Memory B cell (primary cell): Measurements from ENCODE around the gene FAM83E.
"Not testable (repeated sequence)": the region's sequence is repeated elsewhere in the genome, so short reads cannot be mapped to it uniquely, and the experiment has no call there.

Source experiments
- ATAC-seq: fragments of 150-1000 bp; cut with Tn5 transposase; 2 replicates; pipeline ENCODE4 v1.10.0; 2021; ENCODE audit warnings: low read depth, mild to moderate bottlenecking, moderate library complexity
- DNase-seq, 2 donors: peaks; one replicate each; pipeline ENCODE4 v3.0.0; 2022; ENCODE audit warnings: low spot score in 2 of 2
- H3K27ac Mint-ChIP-seq: one replicate; pipeline ENCODE4 v1.8.0; 2022; ENCODE audit warnings: mild to moderate bottlenecking, moderate library complexity, mixed read lengths
- H3K27me3 Mint-ChIP-seq: one replicate; pipeline ENCODE4 v1.8.0; 2022; ENCODE audit warnings: mixed read lengths
- H3K36me3 Mint-ChIP-seq: one replicate; pipeline ENCODE4 v1.8.0; 2022; ENCODE audit warnings: mild to moderate bottlenecking, mixed read lengths
- H3K4me1 Mint-ChIP-seq: one replicate; pipeline ENCODE4 v1.8.0; 2022; ENCODE audit warnings: mixed read lengths
- H3K4me3 Mint-ChIP-seq: one replicate; pipeline ENCODE4 v1.8.0; 2022; ENCODE audit warnings: mild to moderate bottlenecking, moderate library complexity, mixed read lengths
- H3K9me3 Mint-ChIP-seq: one replicate; pipeline ENCODE4 v1.8.0; 2022; ENCODE audit warnings: mixed read lengths

The FAM83E gene

GRCh38 chr19:48600679-48601417 is 14.0 kb downstream of the FAM83E start:
- H3K27ac Mint-ChIP-seq: no peak overlapping the region
- no peak for DNase-seq

GRCh38 chr19:48598996-48599700 is 15.7 kb downstream of the FAM83E start:
- no peak for DNase-seq
- Mint-ChIP-seq H3K9me3 (no peaks in the 10 kb centered on the region), H3K36me3 (peaks cover 2% of the 10 kb centered on the region), H3K4me3 (no peak overlapping the region), H3K27ac (peak overlapping the region; percentile 42), H3K27me3 (peaks cover 5% of the 10 kb centered on the region), H3K4me1 (peaks cover 8% of the 10 kb centered on the region)
- ATAC-seq: no peak

More at GRCh38 chr19:48600679-48601417, 14.0 kb downstream of the FAM83E start:
- Mint-ChIP-seq H3K9me3 (no peaks in the 10 kb centered on the region), H3K4me1 (peaks cover 6% of the 10 kb centered on the region), H3K36me3 (peaks cover 2% of the 10 kb centered on the region), H3K27me3 (peaks cover 5% of the 10 kb centered on the region), H3K4me3 (no peak overlapping the region)
- ATAC-seq: no peak

DNA sequence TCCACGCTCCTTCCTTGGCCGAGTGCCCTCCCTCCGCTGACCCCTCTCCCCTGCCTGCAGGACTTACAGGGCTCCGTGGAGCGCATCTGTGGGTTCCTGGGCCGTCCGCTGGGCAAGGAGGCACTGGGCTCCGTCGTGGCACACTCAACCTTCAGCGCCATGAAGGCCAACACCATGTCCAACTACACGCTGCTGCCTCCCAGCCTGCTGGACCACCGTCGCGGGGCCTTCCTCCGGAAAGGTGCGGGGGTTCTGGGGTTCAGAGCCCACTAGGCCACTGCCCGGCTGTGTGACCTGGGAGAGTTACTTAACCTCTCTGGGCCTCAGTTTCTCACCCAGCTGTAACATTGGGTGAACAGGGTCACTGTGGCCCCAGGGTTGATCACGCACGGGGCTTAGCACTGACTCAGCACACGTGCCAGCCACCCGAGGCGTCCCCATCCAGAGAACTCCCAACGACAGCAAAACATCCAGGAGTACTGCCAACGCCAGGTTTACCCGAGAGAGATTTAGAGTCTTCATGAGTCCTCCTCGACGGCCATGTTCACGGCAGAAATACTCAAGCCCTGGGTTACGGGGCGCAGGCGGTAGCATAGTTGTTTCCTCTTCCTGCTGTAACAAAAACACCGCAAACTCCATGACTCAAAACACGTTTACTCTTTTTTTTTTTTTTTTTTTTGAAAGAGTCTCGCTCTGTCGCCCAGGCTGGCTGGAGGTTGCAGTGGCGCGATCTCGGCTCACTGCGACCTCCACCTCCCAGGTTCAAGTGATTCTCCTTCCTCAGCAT is 18.0 kb downstream of the FAM83E start:
- Mint-ChIP-seq H3K36me3 (peaks cover 2% of the 10 kb centered on the region), H3K4me3 (peak overlapping the region; percentile 68), H3K9me3 (no peaks in the 10 kb centered on the region), H3K27ac (peak overlapping the region; percentile 76), H3K27me3 (peaks cover 5% of the 10 kb centered on the region), H3K4me1 (peaks cover 11% of the 10 kb centered on the region)
- DNase-seq: peak in 1 of 2 donors; percentile 44
- ATAC-seq: peak; percentile 95

DNA sequence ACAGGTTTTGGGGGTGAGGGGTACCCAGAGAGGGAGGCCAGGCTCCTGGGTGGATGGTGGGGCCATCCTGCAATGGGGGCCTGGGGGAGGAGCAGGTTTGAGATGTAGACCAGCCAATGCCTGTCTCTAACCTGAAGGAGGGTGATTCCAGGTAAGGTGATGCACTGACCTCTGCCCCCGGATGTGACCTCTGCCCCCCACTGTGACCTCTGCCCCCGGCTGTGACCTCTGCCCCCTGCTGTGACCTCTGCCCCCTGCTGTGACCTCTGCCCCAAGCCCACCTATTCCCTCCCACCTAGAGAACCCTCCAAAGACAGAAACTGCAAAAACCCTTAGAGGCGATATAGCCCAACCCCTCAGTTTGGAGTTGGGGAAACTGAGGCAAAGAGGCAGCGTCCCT is 18.6 kb downstream of the FAM83E start:
- no peak for DNase-seq
- Mint-ChIP-seq H3K36me3 (peaks cover 2% of the 10 kb centered on the region), H3K9me3 (no peaks in the 10 kb centered on the region), H3K4me1 (peaks cover 13% of the 10 kb centered on the region), H3K4me3 (no peak overlapping the region), H3K27me3 (peaks cover 5% of the 10 kb centered on the region), H3K27ac (no peak overlapping the region)
- ATAC-seq: no peak

DNA sequence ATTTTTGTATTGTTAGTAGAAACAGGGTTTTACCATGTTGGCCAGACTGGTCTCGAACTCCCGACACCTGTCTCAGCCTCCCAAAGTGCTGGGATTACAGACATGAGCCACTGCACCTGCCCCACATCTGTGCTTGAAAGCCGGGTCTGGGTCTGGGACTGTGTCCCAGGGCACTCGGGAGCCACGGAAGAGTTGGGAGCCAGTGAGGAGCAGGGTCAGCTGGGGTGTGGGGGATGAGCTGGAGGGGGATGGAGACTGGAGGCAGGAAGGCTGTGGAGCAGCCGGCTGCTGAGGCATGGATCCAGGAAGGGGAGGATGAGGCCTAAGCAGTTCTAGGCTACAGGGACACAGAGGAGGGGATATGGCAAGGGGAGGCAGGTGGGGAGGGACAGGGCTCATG is 19.0 kb downstream of the FAM83E start:
- DNase-seq (no peak), ATAC-seq (no peak)
- peaks cover 5% of the 10 kb centered on the region for H3K27me3 Mint-ChIP-seq
- peaks cover 13% of the 10 kb centered on the region for H3K4me1 Mint-ChIP-seq
- H3K27ac Mint-ChIP-seq: no peak overlapping the region
- H3K4me3 Mint-ChIP-seq: no peak overlapping the region
- H3K9me3 Mint-ChIP-seq: no peaks in the 10 kb centered on the region
- H3K36me3 Mint-ChIP-seq: peaks cover 2% of the 10 kb centered on the region

- Mint-ChIP-seq H3K4me3 (peak overlapping the region; percentile 30), H3K4me1 (peaks cover 13% of the 10 kb centered on the region), H3K36me3 (peaks cover 2% of the 10 kb centered on the region), H3K9me3 (no peaks in the 10 kb centered on the region), H3K27me3 (peaks cover 5% of the 10 kb centered on the region), H3K27ac (no peak overlapping the region)
- no peak for DNase-seq
- no peak for ATAC-seq
Observed at GRCh38 chr19:48595171-48595570, 19.7 kb downstream of the FAM83E start.

DNA sequence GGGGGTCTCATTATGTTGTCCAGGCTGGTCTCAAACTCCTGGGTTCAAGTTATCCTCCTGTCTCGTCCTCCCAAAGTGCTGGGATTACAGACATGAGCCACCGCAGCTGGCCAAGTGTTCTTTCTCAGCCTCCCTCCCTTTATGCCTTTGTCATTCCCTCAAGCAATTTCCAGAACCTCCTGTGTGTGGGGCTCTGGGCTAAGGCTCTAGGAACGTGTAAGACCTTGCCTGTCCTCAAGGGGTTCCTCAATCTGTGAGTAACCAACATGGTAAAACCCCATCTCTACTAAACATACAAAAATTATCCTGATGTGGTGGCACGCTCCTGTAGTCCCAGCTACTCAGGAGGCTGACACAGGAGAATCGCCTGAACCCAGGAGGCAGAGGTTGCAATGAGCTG is 23.9 kb downstream of the FAM83E start:
- Mint-ChIP-seq H3K36me3 (no peaks in the 10 kb centered on the region), H3K4me3 (peak overlapping the region; percentile 5), H3K27me3 (peaks cover 3% of the 10 kb centered on the region), H3K27ac (no peak overlapping the region), H3K4me1 (peaks cover 17% of the 10 kb centered on the region), H3K9me3 (peaks cover 2% of the 10 kb centered on the region)
- no peak for DNase-seq
- no peak for ATAC-seq

- peak; percentile 91 for ATAC-seq
- peak overlapping the region; percentile 89 for H3K4me3 Mint-ChIP-seq
- peaks cover 19% of the 10 kb centered on the region for H3K4me1 Mint-ChIP-seq
- H3K9me3 Mint-ChIP-seq: peaks cover 5% of the 10 kb centered on the region
- peaks cover 4% of the 10 kb centered on the region for H3K36me3 Mint-ChIP-seq
- peaks cover 6% of the 10 kb centered on the region for H3K27me3 Mint-ChIP-seq
- peak; percentile 88 to 94 for DNase-seq
- H3K27ac Mint-ChIP-seq: peak overlapping the region; percentile 71
Observed at GRCh38 chr19:48588670-48589401, 26.0 kb downstream of the FAM83E start.

- Mint-ChIP-seq H3K36me3 (peaks cover 4% of the 10 kb centered on the region), H3K9me3 (peaks cover 5% of the 10 kb centered on the region), H3K27me3 (peaks cover 6% of the 10 kb centered on the region), H3K4me3 (no peak overlapping the region), H3K4me1 (peaks cover 16% of the 10 kb centered on the region), H3K27ac (no peak overlapping the region)
- ATAC-seq (no peak), DNase-seq (no peak)
Observed at GRCh38 chr19:48587387-48587786, 27.5 kb downstream of the FAM83E start.

DNA sequence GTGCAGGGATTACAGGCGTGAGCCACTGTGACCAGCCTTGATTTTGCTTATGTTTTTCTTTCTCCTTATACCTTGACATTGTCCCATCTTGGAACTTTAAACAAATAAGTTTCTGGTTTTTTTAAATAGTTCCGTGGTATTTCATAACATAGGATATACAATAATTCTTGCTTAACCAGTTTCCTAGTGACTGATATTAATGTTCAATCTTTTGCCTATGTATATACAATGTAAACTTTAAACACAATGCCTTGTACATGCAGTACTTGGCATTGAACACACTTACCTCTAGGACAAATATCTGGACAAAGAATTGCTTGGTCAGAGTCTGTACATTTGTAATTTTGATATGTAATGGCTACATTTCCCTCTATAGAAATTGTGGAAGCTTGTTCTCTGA is 32.7 kb downstream of the FAM83E start:
- Mint-ChIP-seq H3K36me3 (peaks cover 4% of the 10 kb centered on the region), H3K9me3 (peaks cover 3% of the 10 kb centered on the region), H3K4me3 (no peak overlapping the region), H3K4me1 (peaks cover 4% of the 10 kb centered on the region), H3K27me3 (peaks cover 3% of the 10 kb centered on the region), H3K27ac (no peak overlapping the region)
- ATAC-seq (no peak), DNase-seq (no peak)

- Mint-ChIP-seq H3K27me3 (no peaks in the 10 kb centered on the region), H3K27ac (no peak overlapping the region), H3K4me3 (no peak overlapping the region), H3K36me3 (no peaks in the 10 kb centered on the region), H3K4me1 (peaks cover under 1% of the 10 kb centered on the region), H3K9me3 (no peaks in the 10 kb centered on the region)
- no peak for DNase-seq
- ATAC-seq: no peak
Observed at GRCh38 chr19:48578891-48579290, 36.0 kb downstream of the FAM83E start.

- DNase-seq, ATAC-seq, H3K4me1 Mint-ChIP-seq, H3K4me3 Mint-ChIP-seq, H3K27me3 Mint-ChIP-seq, H3K36me3 Mint-ChIP-seq, H3K9me3 Mint-ChIP-seq, H3K27ac Mint-ChIP-seq: not testable (repeated sequence)
Observed at GRCh38 chr19:48577908-48578307, 37.0 kb downstream of the FAM83E start.

DNA sequence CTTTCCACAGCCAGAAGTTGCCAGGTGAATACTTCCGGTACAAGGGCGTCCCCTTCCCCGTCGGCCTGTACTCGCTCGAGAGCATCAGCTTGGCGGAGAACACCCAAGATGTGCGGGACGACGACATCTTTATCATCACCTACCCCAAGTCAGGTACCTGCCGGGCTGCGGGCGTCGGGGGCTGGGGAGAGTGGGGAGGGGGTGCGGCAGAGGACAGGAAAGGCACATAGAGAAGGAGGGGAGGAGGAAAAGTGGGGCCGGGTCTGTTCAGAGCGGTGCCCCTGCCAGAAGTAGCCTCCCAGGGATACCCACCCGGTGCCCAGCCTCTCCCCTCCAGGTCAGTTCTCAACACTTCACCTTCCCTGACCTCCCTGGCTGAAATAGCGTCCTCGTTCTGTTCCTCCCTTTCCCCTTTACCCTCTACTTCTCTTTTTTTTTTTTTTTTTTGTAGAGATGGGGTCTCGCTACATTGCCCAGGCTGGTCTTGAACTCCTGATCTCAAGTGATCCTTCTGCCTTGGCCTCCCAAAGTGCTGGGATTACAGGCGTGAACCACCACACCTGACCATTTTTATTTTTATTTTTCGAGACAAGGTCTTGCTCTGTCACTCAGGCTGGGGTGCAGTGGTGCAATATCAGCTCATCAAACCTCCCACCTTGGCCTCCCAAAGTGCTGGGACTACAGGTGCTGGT is 38.8 kb downstream of the FAM83E start:
- ATAC-seq: no peak
- no peaks in the 10 kb centered on the region for H3K4me1 Mint-ChIP-seq
- no peak for DNase-seq
- H3K27me3 Mint-ChIP-seq: no peaks in the 10 kb centered on the region
- no peak overlapping the region for H3K27ac Mint-ChIP-seq
- H3K9me3 Mint-ChIP-seq: no peaks in the 10 kb centered on the region
- no peaks in the 10 kb centered on the region for H3K36me3 Mint-ChIP-seq
- H3K4me3 Mint-ChIP-seq: no peak overlapping the region
